ENCODE data around the gene PTX4. TPM values are rescaled to one million over a fixed set of nuclear protein-coding genes. Genes with fewer than 3 reads are reported as not detected.

PTX4 gene
- total RNA-seq, 1 experiment from 2014 or later, result not detected

DNA sequence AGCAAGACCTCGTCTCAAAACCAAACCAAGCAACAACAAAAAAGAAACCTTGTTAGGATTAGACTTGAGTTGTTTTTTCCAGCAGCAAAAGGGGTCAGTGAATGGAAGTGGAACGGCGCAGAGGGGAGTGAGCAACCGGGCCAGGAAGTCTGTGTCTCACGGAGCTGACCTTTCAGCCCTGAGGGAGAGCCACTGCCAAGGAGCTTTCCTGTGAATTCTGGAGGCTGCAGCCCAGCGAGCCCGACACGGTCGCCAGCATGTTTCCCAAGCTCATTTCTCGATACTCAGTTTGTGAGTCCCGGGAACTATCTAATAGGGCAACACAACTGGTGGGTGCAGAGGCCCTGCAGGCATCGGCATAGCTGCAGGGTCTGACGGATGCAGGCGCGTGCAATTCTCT, 24.0 kb upstream of the PTX4 start:
- no peaks in the 10 kb centered on the region for H3K4me1 ChIP-seq (ENCODE audit: insufficient read depth, low read length)
- H3T11ph ChIP-seq (ENCODE audit: low read length), result no peak overlapping the region
- no peak overlapping the region for H3K23ac ChIP-seq (ENCODE audit: insufficient read length, low read depth, low read length)
- H4K5ac ChIP-seq (ENCODE audit: insufficient read length, low read depth, low read length), result no peak overlapping the region
- no peak overlapping the region for H4K91ac ChIP-seq (ENCODE audit: insufficient read length, low read depth, low read length)
- Mint-ChIP-seq H3K36me3 (ENCODE audit: insufficient read depth in 1 of 3, low read depth in 3 of 3) (peaks cover 10 to 33% (median 32%) of the 10 kb centered on the region in 3 experiments; a peak in 6 of 7 replicates), H3K4me3 (no peak overlapping the region), H3K9me3 (peaks cover 6 to 15% of the 10 kb centered on the region in 2 experiments; a peak in 3 of 5 replicates), H3K4me1 (no peaks in the 10 kb centered on the region), H3K27ac (peak overlapping the region in 1 of 3 experiments; percentile 14; a peak in 1 of 7 replicates), H3K27me3 (ENCODE audit: low read depth) (no peaks in the 10 kb centered on the region; the same call in 1 of the 2 replicates)
- no peak for DNase-seq
- H2BK15ac ChIP-seq (ENCODE audit: low read depth, low read length), result no peak overlapping the region
- no peak overlapping the region for H2AFZ ChIP-seq (ENCODE audit: low read length)
- H4K20me1 ChIP-seq (ENCODE audit: control insufficient read depth, insufficient read depth, insufficient read length), result no peaks in the 10 kb centered on the region
- no peak overlapping the region for H3K27ac ChIP-seq (ENCODE audit: insufficient read length, low read depth, low read length)
- no peak overlapping the region for H2AK5ac ChIP-seq (ENCODE audit: insufficient read length, low read length)
- H4K8ac ChIP-seq (replicated peaks; ENCODE audit: insufficient read length, low read depth, low read length), result no peak overlapping the region
- H3K79me1 ChIP-seq (ENCODE audit: insufficient read depth, low read depth, low read length, poor library complexity, severe bottlenecking), result no peaks in the 10 kb centered on the region
- no peak overlapping the region for H3K4ac ChIP-seq (ENCODE audit: low read depth, low read length)
- H2BK12ac ChIP-seq (ENCODE audit: insufficient read length, low read depth, low read length), result no peak overlapping the region
- H3K18ac ChIP-seq (ENCODE audit: insufficient read length, low read depth, low read length), result no peak overlapping the region
- no peak overlapping the region for H2BK20ac ChIP-seq (ENCODE audit: low read depth, low read length, poor library complexity, severe bottlenecking)
- no peak overlapping the region for H3K56ac ChIP-seq (ENCODE audit: insufficient read length, low read depth, low read length)
- H3K79me2 ChIP-seq (ENCODE audit: insufficient read depth, low read length), result no peaks in the 10 kb centered on the region
- H2BK5ac ChIP-seq (ENCODE audit: insufficient read length, low read length), result no peak overlapping the region
- H3K14ac ChIP-seq (ENCODE audit: insufficient read depth, low read length), result no peak overlapping the region
- H3K9me3 ChIP-seq (ENCODE audit: control insufficient read depth, low read depth, low read length), result no peaks in the 10 kb centered on the region
- TF ChIP-seq, protein P1, sequence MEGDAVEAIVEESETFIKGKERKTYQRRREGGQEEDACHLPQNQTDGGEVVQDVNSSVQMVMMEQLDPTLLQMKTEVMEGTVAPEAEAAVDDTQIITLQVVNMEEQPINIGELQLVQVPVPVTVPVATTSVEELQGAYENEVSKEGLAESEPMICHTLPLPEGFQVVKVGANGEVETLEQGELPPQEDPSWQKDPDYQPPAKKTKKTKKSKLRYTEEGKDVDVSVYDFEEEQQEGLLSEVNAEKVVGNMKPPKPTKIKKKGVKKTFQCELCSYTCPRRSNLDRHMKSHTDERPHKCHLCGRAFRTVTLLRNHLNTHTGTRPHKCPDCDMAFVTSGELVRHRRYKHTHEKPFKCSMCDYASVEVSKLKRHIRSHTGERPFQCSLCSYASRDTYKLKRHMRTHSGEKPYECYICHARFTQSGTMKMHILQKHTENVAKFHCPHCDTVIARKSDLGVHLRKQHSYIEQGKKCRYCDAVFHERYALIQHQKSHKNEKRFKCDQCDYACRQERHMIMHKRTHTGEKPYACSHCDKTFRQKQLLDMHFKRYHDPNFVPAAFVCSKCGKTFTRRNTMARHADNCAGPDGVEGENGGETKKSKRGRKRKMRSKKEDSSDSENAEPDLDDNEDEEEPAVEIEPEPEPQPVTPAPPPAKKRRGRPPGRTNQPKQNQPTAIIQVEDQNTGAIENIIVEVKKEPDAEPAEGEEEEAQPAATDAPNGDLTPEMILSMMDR (conservative IDR thresholded peaks at IDR 0.05), result no peak
- H3K9ac ChIP-seq (ENCODE audit: extremely low read depth, insufficient read length, low read length), result no peak overlapping the region
- H2BK120ac ChIP-seq (ENCODE audit: low read depth, low read length, poor library complexity, severe bottlenecking), result no peak overlapping the region
- no peak overlapping the region for H3K4me2 ChIP-seq (ENCODE audit: insufficient read depth, insufficient read length, low read length)
- no peaks in the 10 kb centered on the region for H3K27me3 ChIP-seq (ENCODE audit: insufficient read depth, low read length)
- no CpG with 5 or more reads among the region's 15 CpGs for WGBS (ENCODE audit: extremely low coverage, insufficient read length, low lambda C conversion rate)
- no peaks in the 10 kb centered on the region for H3K23me2 ChIP-seq (ENCODE audit: insufficient read length, low read depth, low read length, poor library complexity, severe bottlenecking)

All from H9 (cell line).